CD4-positive, alpha-beta T cell treated with Interferon alpha-2 for 1 hour (primary cell): ENCODE measurements around the gene USP17L10.
"Not testable (repeated sequence)": the region's sequence is repeated elsewhere in the genome, so short reads cannot be mapped to it uniquely, and the experiment has no call there.

Experiments
- DNase-seq, 2 donors: peaks; one replicate each; pipeline ENCODE4 v3.0.0-alpha.2; 2020 to 2022

Gene USP17L10

GRCh38 chr4:9210357-9210756 lies at the start of gene USP17L10:
Gene USP17L10 (plus strand): TSS chr4:9210657. CDS start chr4:9210657, 0 bp downstream.
- DNase-seq = not testable (repeated sequence)

GRCh38 chr4:9165990-9166389 lies 44.5 kb upstream of the USP17L10 start:
- peak; percentile 62 to 67 for DNase-seq

GRCh38 chr4:9169791-9170459 lies 40.5 kb upstream of the USP17L10 start, which contains the start of gene FAM90A26:
Gene FAM90A26 (plus strand): TSS chr4:9170409. CDS start chr4:9173173, 2,764 bp downstream.
- not testable (repeated sequence) for DNase-seq

GRCh38 chr4:9214701-9215100 lies 4.2 kb downstream of the USP17L10 start:
- DNase-seq = not testable (repeated sequence)

GRCh38 chr4:9215105-9215504 lies 4.6 kb downstream of the USP17L10 start, which contains the start of gene USP17L11:
Gene USP17L11 (plus strand): TSS chr4:9215405. CDS start chr4:9215405, 0 bp downstream.
- DNase-seq = not testable (repeated sequence)

GRCh38 chr4:9219852-9220251 lies 9.4 kb downstream of the USP17L10 start, which contains the start of gene USP17L12:
Gene USP17L12 (plus strand): TSS chr4:9220152. CDS start chr4:9220152, 0 bp downstream.
- DNase-seq = not testable (repeated sequence)

- not testable (repeated sequence) for DNase-seq
These were observed 14.1 kb downstream of the USP17L10 start, which contains the start of gene USP17L13 for GRCh38 chr4:9224596-9224995. Gene USP17L13 (plus strand): TSS chr4:9224896. CDS start chr4:9224896, 0 bp downstream.

GRCh38 chr4:9230249-9230648 lies 19.8 kb downstream of the USP17L10 start:
- not testable (repeated sequence) for DNase-seq

GRCh38 chr4:9234085-9234484 lies 23.6 kb downstream of the USP17L10 start, which contains the start of gene USP17L15:
Gene USP17L15 (plus strand): TSS chr4:9234385. CDS start chr4:9234385, 0 bp downstream.
- not testable (repeated sequence) for DNase-seq

GRCh38 chr4:9238461-9238860 lies 28.0 kb downstream of the USP17L10 start:
- DNase-seq = not testable (repeated sequence)

- not testable (repeated sequence) for DNase-seq
These were observed 33.1 kb downstream of the USP17L10 start, which contains the start of gene USP17L17 for GRCh38 chr4:9243579-9243978. Gene USP17L17 (plus strand): TSS chr4:9243879. CDS start chr4:9243879, 0 bp downstream.

- DNase-seq = not testable (repeated sequence)
These were observed 37.7 kb downstream of the USP17L10 start, which contains the start of gene USP17L18 for GRCh38 chr4:9247953-9248680. Gene USP17L18 (plus strand): TSS chr4:9248630. CDS start chr4:9248630, 0 bp downstream.

GRCh38 chr4:9253078-9253477 lies 42.6 kb downstream of the USP17L10 start, which contains the start of gene USP17L19:
Gene USP17L19 (plus strand): TSS chr4:9253378. CDS start chr4:9253378, 0 bp downstream.
- not testable (repeated sequence) for DNase-seq

- not testable (repeated sequence) for DNase-seq
These were observed 47.4 kb downstream of the USP17L10 start, which contains the start of gene USP17L20 for GRCh38 chr4:9257824-9258223. Gene USP17L20 (plus strand): TSS chr4:9258124. CDS start chr4:9258124, 0 bp downstream.
